ENCODE measurements around the gene TBC1D22A.

DNA sequence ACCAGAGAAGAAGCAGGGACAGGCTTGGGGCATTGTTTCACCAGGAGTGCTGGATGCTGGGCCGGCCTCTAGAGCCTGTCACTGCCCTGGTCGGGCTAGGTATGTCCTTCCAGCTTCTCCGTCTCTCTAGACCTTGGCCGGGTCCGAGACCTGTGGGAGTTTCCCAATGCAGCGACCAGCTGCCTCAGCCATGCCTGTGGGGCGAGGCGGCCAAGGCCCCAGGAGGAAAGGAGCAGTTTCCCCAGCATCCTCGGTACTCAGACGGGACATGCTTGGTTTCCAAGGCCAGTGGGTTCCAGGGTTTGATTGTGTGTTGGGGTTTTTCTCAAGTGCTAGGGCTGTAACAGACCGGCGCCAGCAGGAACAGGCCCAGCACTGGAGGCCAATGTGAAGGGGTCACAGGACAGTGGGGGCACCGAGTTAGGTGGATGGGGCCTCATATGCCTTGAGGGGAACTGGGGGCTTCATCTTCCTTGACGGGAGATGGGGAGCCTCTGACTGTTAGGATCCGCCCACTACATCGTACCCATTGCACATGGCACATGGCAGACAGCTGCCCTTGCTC is 339.0 kb downstream of the TBC1D22A start:
- no peak for TF ChIP-seq POLR2AphosphoS5 (IDR thresholded peaks at IDR 0.05)
- TF ChIP-seq, protein P1, sequence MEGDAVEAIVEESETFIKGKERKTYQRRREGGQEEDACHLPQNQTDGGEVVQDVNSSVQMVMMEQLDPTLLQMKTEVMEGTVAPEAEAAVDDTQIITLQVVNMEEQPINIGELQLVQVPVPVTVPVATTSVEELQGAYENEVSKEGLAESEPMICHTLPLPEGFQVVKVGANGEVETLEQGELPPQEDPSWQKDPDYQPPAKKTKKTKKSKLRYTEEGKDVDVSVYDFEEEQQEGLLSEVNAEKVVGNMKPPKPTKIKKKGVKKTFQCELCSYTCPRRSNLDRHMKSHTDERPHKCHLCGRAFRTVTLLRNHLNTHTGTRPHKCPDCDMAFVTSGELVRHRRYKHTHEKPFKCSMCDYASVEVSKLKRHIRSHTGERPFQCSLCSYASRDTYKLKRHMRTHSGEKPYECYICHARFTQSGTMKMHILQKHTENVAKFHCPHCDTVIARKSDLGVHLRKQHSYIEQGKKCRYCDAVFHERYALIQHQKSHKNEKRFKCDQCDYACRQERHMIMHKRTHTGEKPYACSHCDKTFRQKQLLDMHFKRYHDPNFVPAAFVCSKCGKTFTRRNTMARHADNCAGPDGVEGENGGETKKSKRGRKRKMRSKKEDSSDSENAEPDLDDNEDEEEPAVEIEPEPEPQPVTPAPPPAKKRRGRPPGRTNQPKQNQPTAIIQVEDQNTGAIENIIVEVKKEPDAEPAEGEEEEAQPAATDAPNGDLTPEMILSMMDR (IDR thresholded peaks at IDR 0.05) = no peak

All from gastroesophageal sphincter (tissue), 3 donors.